Left lung (tissue), 10 donors: ENCODE measurements around the gene TASP1. TPM values are rescaled to one million over a fixed set of nuclear protein-coding genes. Genes with fewer than 3 reads are reported as not detected.

Source experiments
- ATAC-seq: fragments of 200-7000 bp; cut with Tn5 transposase; one replicate; pipeline ENCODE4 v1.9.1; 2020; ENCODE audit warnings: moderate library complexity
- DNase-seq, 4 donors: peaks; one replicate each; pipeline ENCODE4 v3.0.0-alpha.2; 2013 to 2020
- H3K27ac ChIP-seq, 2 donors: fragments of 200-600 bp; sonication (generic) in 1 of 2; one replicate each; pipeline versions ENCODE4 v1.5.0 to v1.8.0; 2020 to 2021
- H3K27me3 ChIP-seq, 2 donors: fragments of 200-600 bp; sonication (generic) in 1 of 2; one replicate each; pipeline versions ENCODE4 v1.5.0 to v1.8.0; 2020 to 2021
- H3K36me3 ChIP-seq, 2 donors: fragments of 200-600 bp; sonication (generic) in 1 of 2; one replicate each; pipeline versions ENCODE4 v1.5.0 to v1.8.0; 2020 to 2021
- H3K4me1 ChIP-seq, 2 donors: fragments of 200-600 bp; one replicate each; pipeline ENCODE4 v1.8.0; 2021
- H3K4me3 ChIP-seq, 2 donors: fragments of 200-600 bp; sonication (generic) in 1 of 2; one replicate each; pipeline versions ENCODE4 v1.5.0 to v1.8.0; 2020 to 2021; ENCODE audit warnings: mild to moderate bottlenecking in 1 of 2
- H3K9me3 ChIP-seq, 2 donors: fragments of 200-600 bp; sonication (generic) in 1 of 2; one replicate each; pipeline versions ENCODE4 v1.5.0 to v1.8.0; 2020 to 2021
- CTCF ChIP-seq, 2 donors: fragments of 200-600 bp; sonication (generic) in 1 of 2; IDR thresholded peaks; one replicate each; pipeline versions ENCODE4 v1.5.0 to v1.8.0; 2021; ENCODE audit warnings: antibody characterized with exemption in 2 of 2
- intact Hi-C, 2 donors: fragments of 100-400 bp; cut with DNase I; formaldehyde crosslinking; loops; one replicate each; pipeline versions ENCODE4 v1.11.2 to v1.14.2; 2022
- polyA plus RNA-seq, 6 donors: library from polyadenylated mRNA; unstranded; fragments of 120-200 nt; gene quantifications; one replicate each; pipeline ENCODE4 v1.2.1, GENCODE V29; 2013; ENCODE audit not compliant: insufficient read length in 6 of 6
- total RNA-seq, 2 donors: library from RNA; stranded (reverse); fragmentation: NEBNext Ultra II Directional; extraction: Animal tissue kit (Norgen Biotek cat#: 25700); gene quantifications; one replicate each; pipeline ENCODE4 v1.2.1, GENCODE V29; 2021
- donor health status: DM: no; HTN: yes; CAD: no.
- donor health status: DM: no; HTN: no; CAD: no.

TASP1 gene
- total and polyA plus RNA-seq, 8 donors: 12.9 to 19.9 (median 17.3) TPM

DNA sequence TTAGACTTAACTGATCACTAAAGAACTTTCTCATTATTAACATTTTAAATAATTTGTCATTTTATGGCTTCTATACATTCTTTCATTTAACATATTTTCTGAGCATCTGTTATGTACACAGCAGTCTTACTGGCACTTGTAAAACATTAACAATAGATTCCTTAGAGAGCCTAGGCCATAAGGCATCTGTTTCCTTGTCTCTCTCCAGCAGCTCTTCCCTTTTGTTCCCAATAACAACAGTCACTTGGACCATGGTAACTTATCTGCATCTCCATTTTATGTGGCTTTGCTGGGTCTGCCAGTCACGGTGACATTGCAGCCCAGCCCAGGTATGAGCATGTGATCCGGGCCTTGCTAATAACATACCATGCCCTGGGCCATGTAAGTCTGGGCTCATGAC lies 11.7 kb upstream of the TASP1 start:
- Histone ChIP-seq H3K27me3 (peaks cover 0 to 7% of the 10 kb centered on the region in 2 donors), H3K36me3 (no peaks in the 10 kb centered on the region), H3K4me3 (no peak overlapping the region), H3K4me1 (no peaks in the 10 kb centered on the region), H3K27ac (no peak overlapping the region), H3K9me3 (no peaks in the 10 kb centered on the region)
- DNase-seq: no peak
- no peak for ATAC-seq
- no peak for TF ChIP-seq CTCF (IDR thresholded peaks at IDR 0.05)
- intact Hi-C loops: no loop called here

DNA sequence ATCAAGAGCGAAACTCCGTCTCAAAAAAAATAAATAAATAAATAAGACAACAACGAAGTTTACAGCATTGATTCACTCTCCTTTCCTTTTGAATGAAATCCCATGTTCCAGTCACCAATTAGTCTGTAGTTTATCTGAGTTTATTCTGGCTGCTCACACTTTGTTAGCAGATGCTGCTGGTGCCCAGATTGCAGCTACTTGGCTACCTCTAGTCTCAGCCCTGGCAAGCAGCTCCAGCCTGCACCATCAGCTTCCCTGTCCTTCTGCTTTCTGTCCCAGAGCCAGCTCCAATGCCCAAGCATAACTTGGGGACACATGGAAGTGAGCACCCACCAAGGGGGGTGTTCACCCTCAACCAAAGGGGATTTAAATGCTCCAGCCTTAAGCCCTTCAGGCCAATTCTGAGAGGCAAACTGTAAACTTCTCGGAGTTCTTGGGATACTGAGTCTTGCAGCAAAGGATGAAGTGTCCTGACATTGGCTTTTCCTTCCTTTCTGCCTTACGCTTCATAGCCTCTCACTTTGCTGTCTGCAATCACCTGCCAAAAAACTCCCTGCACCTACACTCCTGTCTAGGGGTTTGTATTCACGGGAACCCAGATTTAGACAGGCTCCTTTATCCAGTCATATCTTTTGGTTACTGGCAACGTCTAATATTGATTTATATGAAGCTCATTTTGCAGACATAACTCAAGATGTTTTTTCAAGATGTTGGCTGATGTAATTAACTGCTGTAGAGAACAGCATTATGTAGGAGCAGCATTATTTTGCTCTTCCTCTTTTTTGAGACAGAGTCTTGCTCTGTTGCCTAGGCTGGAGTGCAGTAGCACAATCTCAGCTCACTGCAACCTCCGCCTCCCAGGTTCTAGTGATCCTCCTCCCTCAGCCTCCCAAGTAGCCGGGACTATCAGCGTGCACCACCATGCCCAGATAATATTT lies 9.8 kb upstream of the TASP1 start:
- intact Hi-C loops: no loop called here
- ATAC-seq: peak; percentile 53
- no peaks in the 10 kb centered on the region for H3K36me3 ChIP-seq
- H3K9me3 ChIP-seq: no peaks in the 10 kb centered on the region
- no peak for TF ChIP-seq CTCF (IDR thresholded peaks at IDR 0.05)
- H3K27me3 ChIP-seq: peaks cover 0 to 16% of the 10 kb centered on the region in 2 donors
- H3K4me3 ChIP-seq: no peak overlapping the region
- peak overlapping the region in 1 of 2 donors; percentile 29 for H3K27ac ChIP-seq
- peak in 2 of 4 donors; percentile 46 to 70 for DNase-seq
- H3K4me1 ChIP-seq: no peaks in the 10 kb centered on the region

GRCh38 chr20:13644010-13644409 lies 5.3 kb upstream of the TASP1 start:
- Histone ChIP-seq H3K27me3 (peaks cover 0 to 27% of the 10 kb centered on the region in 2 donors), H3K36me3 (no peaks in the 10 kb centered on the region), H3K27ac (no peak overlapping the region), H3K4me1 (no peaks in the 10 kb centered on the region), H3K4me3 (no peak overlapping the region), H3K9me3 (no peaks in the 10 kb centered on the region)
- DNase-seq (no peak), ATAC-seq (no peak)
- intact Hi-C loops: no loop called here
- no peak for TF ChIP-seq CTCF (IDR thresholded peaks at IDR 0.05)

DNA sequence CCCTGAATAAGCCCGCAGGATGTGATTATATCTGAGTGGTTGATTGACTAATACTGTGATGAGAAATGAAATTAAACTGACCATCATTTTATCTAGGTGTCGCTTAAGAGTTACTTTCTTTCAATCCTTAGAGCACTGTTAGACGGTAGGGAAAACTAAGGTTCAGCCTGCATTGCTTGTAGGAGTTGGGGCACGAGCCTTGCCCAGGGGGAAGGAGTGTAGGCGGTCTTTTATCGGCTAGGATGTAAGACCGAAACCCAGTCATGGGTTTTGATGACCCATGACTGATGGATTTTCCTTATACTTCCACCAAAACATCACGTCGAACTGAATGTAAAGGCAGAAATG lies 392 bp upstream of the TASP1 start:
- intact Hi-C loops: no loop called here
- TF ChIP-seq CTCF (IDR thresholded peaks at IDR 0.05): no peak
- Histone ChIP-seq H3K36me3 (no peaks in the 10 kb centered on the region), H3K27ac (peak overlapping the region; percentile 82 to 84), H3K4me1 (peaks cover 4 to 8% of the 10 kb centered on the region in 2 donors), H3K27me3 (peaks cover 0 to 13% of the 10 kb centered on the region in 2 donors), H3K9me3 (no peaks in the 10 kb centered on the region), H3K4me3 (peak overlapping the region; percentile 77 to 87)
- DNase-seq (no peak), ATAC-seq (peak; percentile 35)

GRCh38 chr20:13638162-13638495 lies 603 bp downstream of the TASP1 start:
- TF ChIP-seq CTCF (IDR thresholded peaks at IDR 0.05): no peak
- peak overlapping the region; percentile 82 to 84 for H3K27ac ChIP-seq
- intact Hi-C loops: no loop called here

More at GRCh38 chr20:13638162-13638495, 603 bp downstream of the TASP1 start:
- peak overlapping the region; percentile 77 to 87 for H3K4me3 ChIP-seq
- H3K27me3 ChIP-seq: peaks cover 0 to 9% of the 10 kb centered on the region in 2 donors
- H3K9me3 ChIP-seq: no peaks in the 10 kb centered on the region
- peaks cover 4 to 8% of the 10 kb centered on the region in 2 donors for H3K4me1 ChIP-seq
- peak in 1 of 4 donors; percentile 19 for DNase-seq
- ATAC-seq: peak; percentile 23
- H3K36me3 ChIP-seq: no peaks in the 10 kb centered on the region
